Fibroblast of pulmonary artery (primary cell): ENCODE results near the gene STH.

ENCODE experiments used
- DNase-seq: peaks from one replicate; pipeline ENCODE4 v3.0.0-alpha.2; 2010; ENCODE audit warnings: low read depth
- H3K4me3 ChIP-seq: replicated peaks from 2 replicates; pipeline ENCODE4 v1.5.1; 2011; ENCODE audit warnings: low read depth, mild to moderate bottlenecking, control low read depth, low read length, moderate library complexity
- CTCF ChIP-seq: IDR thresholded peaks from 2 replicates; pipeline ENCODE4 v1.5.1; 2011; ENCODE audit warnings: mild to moderate bottlenecking, control low read depth, low read length, inconsistent platforms; ENCODE audit errors: missing control alignments

STH gene

GRCh38 chr17:45983614-45984310 lies 15.3 kb upstream of the STH start:
- no peak overlapping the region for H3K4me3 ChIP-seq
- TF ChIP-seq CTCF = no peak
- DNase-seq = no peak

GRCh38 chr17:45984368-45984767 lies 14.7 kb upstream of the STH start:
- no peak overlapping the region for H3K4me3 ChIP-seq
- DNase-seq = no peak
- TF ChIP-seq CTCF = no peak

- no peak overlapping the region for H3K4me3 ChIP-seq
- no peak for DNase-seq
- no peak for TF ChIP-seq CTCF
Measured at GRCh38 chr17:45985447-45985846, 13.6 kb upstream of the STH start.

- no peak for DNase-seq
- H3K4me3 ChIP-seq = no peak overlapping the region
- no peak for TF ChIP-seq CTCF
Measured at GRCh38 chr17:45986056-45986455, 13.0 kb upstream of the STH start.

- no peak for DNase-seq
- TF ChIP-seq CTCF = no peak
- H3K4me3 ChIP-seq = no peak overlapping the region
Measured at GRCh38 chr17:45987706-45988105, 11.3 kb upstream of the STH start.

GRCh38 chr17:45989759-45990158 lies 9.3 kb upstream of the STH start:
- no peak overlapping the region for H3K4me3 ChIP-seq
- no peak for DNase-seq
- TF ChIP-seq CTCF = no peak

- no peak for DNase-seq
- no peak overlapping the region for H3K4me3 ChIP-seq
- TF ChIP-seq CTCF = no peak
Measured at GRCh38 chr17:45990886-45991285, 8.2 kb upstream of the STH start.
